Endometrial microvascular endothelial cells (primary cell): Measurements from ENCODE around the gene ZNF775. TPM values are rescaled to one million over a fixed set of nuclear protein-coding genes. Genes with fewer than 3 reads are reported as not detected.

ENCODE experiments used
- in situ Hi-C: cut with HindIII; loops from 2 replicates; pipeline ENCODE4 v1.10.0; 2017; ENCODE audit warnings: low sequenced_read_pairs, low pct_unique_long_range_greater_than_20kb; ENCODE audit errors: inconsistent ontology term
- total RNA-seq: library from RNA; depleted of rRNA; stranded (reverse); fragments of >200 nt; gene quantifications from one replicate; pipeline ENCODE4 v1.2.3, GENCODE V29; 2015; ENCODE audit errors: inconsistent ontology term

The ZNF775 gene
- total RNA-seq, 1 donor from 2014 or later = 4.5 TPM

DNA sequence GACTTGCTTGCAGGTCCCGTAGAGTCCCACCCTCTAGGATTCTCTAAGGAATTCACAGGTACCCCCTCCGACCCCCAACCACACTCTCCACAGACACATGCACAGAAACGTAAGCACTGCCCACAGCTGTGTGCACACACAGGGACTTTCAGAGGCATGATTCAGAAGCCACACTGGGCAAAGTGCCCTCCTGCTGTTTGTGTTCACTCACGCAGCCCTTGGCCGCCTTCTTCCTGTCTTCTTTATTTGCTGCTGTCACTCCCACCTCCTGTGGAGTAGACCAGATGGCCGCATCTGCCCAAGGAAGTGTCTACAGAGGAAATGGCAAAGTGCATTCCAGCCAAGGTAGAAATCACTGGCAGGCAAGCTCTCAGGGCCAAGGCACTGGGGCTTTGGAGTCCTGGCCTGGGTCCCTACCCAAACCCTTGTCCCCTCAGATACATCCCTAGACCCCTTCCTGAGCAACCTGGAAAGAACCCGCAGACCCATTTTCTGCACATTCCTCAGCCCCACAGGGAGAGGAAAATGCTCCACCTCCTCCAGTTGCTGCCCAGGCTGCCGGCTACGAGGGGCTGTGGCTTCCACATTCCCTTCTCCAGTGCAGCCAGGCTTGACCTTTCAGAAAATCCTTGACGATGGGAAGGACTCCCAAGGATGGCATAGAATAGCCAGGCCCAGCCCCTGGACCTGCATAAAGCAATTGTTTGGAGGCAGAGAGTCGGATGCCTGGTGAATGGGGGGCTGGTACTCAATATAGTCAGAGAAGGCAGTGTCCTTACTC is 49.7 kb downstream of the ZNF775 start:
- in situ Hi-C loops = no loop called here

DNA sequence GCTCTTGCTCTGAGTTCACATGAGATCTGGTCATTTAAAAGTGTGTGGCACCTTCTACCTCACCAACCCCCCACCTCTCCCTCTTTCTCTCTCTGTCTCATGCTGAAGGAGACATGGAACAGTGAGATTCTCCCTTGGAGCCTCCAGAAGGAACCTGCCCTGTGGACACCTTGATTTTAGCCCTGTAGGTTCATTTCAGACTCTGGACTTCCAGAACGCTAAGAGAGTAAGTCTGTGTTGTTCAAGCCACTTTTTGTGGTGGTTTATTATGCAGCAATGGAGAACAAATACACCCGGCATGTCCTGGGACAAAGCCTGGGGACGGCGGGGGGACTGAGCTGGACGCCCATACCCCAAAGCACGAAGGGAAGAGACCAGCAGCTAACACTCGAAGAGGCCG is 50.6 kb downstream of the ZNF775 start:
- in situ Hi-C loops = no loop called here

DNA sequence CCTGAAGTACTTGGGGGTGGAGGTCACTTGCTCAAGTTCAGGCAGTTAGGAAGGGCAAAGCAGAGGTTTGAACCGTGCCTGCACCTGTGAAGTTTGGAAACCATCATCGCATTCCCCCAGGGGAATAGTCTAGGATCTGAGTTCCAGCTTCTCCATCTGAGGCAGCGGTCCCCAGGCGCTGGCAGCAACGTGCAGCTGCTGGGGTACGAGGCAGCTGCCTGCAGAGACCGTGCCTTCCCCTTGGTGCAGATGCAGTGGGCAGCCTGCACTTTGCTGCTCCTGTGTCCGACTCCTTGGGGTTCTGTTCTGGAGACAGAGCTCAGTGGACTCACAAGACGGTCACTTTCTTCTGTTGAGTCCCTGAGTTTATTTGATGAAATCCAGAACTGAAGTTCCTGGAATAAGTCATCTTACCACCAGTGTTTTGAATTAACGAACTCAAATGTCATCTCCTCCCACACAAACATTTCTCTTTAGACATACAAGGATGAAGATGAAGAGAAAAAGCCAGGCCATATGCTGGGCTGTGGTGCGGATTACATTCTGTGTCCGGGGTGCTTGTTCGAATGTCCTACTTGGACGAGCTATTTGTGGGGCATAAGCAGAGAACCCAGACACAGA is 51.4 kb downstream of the ZNF775 start:
- in situ Hi-C loops = no loop called here

GRCh38 chr7:150431839-150432658 is 52.9 kb downstream of the ZNF775 start:
- in situ Hi-C loops = no loop called here

GRCh38 chr7:150432915-150433892 is 54.1 kb downstream of the ZNF775 start:
- in situ Hi-C loops = no loop called here

DNA sequence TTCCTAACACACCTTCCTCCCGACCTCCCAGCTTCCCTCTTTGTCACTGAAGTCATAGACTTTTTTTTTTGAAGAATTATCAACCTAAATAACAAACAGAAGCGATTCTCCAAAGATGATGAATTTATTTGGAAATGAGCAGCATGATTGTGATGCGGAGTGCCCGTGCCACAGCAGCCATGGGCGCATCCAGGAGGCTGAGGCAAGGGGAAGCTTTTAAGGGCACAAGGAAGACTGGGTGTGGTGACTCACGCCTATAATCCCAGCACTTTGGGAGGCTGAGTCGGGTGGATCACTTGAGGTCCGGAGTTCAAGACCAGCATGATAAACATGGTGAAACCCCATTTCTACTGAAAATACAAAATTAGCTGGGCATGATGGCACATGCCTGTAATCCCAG is 55.1 kb downstream of the ZNF775 start:
- in situ Hi-C loops = no loop called here

DNA sequence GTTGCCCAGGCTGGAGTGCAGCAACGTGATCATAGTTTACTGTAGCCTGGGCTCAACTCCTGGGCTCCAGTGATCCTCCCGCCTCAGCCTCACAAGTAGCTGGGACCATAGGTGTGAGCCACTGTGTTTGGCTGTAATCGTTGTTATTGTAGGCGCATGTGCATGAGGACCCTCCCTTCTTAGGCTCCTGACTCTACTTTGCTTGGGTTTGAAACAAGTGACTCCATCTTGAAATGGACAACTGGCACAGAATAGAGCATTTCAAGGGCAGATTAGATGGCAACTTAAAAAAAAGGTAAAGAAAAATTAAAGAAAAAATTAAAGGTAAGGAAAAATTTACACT is 55.9 kb downstream of the ZNF775 start:
- in situ Hi-C loops = no loop called here

DNA sequence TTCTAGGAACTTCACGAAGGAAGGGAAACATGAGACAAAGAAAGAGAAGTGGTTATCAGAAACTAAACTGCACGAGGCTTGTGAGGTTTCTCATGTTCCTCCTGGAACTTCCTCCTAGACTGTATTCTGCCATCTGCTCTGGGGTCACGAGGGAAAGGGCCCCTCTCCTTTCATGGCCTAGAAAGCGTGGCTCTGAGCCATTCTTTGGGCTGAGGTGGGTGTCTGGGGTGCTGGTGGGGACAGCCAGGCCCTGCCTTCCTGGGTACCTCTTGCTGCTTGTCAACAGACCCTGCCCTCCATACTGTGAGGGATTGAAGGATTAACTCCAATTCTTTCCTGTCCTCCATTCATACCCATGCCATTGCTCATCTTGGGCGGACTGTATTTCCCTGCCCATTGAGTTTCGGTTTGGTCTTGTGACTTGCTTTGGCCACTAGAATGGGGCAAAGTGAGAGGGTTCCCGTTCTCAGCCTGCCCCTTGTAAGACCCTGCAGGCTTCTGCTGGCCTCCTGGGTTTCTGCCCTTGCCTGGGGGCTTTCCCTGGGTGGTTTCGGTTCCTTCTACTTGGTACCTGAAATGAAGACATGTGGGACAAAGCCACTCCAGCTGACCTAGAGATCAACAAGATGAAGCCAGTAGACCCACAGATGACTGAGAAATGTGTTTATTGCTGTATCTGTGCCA is 56.4 kb downstream of the ZNF775 start:
- in situ Hi-C loops = no loop called here

- in situ Hi-C loops = no loop called here
These were observed 60.8 kb downstream of the ZNF775 start for GRCh38 chr7:150439967-150440366.

DNA sequence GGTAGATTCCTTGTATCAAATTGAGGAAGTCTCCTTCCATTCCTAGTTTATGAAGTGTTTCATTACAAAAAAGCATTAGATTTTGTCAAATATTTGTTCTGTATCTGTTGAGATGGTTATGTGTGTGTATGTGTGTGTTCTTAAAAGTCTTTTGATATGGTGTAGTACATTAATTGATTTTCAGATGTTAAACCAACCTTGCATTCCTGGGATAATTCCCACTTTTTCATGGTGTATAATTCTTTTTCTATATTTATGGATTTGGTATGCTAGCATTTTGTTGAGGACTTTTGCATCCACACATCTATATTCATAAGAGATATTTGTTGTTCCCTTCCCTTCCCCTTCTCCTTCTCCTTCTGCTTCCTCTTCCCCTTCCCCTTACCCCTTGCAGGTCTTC is 62.4 kb downstream of the ZNF775 start:
- in situ Hi-C loops = no loop called here

DNA sequence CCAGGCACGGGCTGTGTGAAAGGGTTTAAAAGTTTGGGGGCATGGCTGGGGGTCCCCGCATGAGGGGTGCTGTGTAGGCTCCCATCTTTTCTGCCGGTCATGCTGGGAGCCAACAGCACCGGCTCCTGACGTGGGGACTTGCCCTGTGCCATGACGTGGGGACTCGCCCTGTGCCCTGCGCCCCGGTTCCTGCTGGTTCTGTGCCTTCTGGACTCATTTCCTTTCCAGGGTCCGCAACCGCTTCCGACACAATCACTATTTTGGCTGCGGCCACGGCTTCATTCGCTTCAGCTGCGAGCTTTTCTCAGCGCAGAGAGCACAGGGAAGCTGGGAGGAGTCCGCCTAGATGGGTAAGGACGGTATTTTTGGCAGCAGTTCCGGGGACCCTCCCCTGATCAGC is 63.7 kb downstream of the ZNF775 start:
- in situ Hi-C loops = no loop called here

- in situ Hi-C loops = no loop called here
These were observed 64.8 kb downstream of the ZNF775 start for GRCh38 chr7:150443793-150444540.

DNA sequence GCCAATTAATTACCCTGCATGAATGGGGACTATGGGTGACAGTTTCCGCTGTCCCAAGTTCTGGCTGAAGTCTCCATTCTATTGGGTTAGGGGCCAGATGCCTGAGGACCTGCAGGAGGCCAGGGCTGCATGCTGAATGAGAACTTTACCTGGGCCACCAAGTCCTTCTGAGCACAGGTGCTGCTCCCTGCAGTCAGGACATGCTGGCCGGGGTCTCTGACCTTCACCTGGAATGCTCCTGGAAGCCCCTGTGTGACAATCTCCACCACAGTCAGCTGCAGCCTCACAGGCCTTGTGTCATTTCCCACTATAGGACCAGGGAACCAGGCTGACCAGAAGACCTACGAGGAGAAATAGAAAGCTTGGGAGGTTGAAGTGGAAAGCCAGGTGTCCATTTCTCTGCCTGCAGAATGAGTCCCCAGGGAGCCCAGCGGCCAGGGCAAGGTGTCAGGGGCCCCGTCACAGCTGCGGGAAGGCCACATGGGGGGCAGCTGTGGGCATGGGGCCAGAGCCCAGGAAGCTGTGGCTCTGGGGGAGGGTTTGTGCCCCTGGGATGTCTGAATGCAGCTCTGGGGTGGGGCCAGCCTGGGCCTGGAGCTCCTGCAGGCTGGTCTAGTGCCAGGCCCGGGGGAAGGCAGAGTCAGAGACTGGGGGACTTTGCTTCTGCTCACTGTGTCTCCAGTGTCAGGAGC is 65.7 kb downstream of the ZNF775 start:
- in situ Hi-C loops = no loop called here

DNA sequence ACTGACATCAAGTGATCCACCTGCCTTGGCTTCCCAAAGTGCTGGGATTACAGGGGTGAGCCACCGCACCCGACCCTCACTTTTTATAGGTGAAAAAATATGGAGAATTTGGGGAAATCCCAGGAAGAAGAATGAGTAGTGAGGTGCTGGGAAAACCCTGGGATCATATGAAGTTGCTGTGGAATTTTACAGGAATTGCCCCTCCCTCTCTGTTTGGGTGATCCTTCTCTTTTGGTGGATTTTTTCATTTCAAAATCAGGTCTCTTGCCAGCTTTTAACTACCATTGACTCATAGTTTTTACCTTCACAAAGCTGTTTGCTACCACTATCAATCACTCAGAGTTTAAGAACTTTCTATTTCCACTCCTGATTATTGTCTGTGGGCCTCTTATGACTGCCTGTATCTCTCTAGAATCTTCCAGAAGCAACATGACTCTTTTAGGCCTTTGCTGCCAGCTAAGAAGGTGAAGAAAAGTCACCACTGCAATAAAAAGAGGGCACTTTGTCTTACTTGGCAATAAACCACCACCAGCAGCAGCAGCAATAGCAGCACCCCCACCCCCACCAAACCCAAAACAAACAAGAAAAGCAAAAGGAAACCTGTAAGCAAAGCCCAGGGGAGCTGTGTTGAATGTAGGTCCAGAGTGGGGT is 67.3 kb downstream of the ZNF775 start:
- in situ Hi-C loops = no loop called here
